Measurements from ENCODE around the gene TRIAP1.

The TRIAP1 gene

DNA sequence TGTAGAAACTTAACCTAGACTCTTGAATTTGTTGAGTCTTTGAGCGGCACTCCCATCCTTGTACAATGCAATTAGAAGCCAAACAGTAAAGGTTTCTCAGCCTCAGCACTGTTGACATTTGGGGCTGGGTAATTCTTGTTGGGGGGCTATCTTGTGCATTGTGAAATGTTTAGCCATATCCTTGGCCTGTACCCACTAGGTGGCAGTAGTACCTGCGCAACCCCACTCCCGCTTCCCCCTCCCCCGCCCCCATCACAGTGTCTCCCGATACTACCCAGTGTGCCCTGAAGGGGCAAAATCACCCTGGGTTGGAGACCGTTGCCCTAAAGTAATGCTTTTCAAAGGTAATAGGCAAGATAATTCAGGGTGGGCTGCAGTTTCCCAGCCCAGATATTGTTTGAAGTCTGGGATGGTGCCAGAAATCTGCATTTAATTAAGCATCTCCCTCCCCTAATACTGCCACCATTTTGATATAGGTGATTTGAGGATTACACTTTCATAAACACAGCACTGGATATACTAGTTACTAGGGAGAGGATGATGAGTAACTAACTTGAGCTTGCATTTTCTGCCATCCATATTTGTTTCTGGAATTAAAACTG is 6.4 kb downstream of the TRIAP1 start:
- H3K36me3 Mint-ChIP-seq (ENCODE audit: low read depth): peaks cover 29% of the 10 kb centered on the region
- H3K27me3 Mint-ChIP-seq (ENCODE audit: low read depth): no peaks in the 10 kb centered on the region
- no peaks in the 10 kb centered on the region for H3K9me3 Mint-ChIP-seq
- H3K4me1 Mint-ChIP-seq: peaks cover 17% of the 10 kb centered on the region
- peak overlapping the region; percentile 70 to 82 (median 77) for H3K4me3 Mint-ChIP-seq
- TF ChIP-seq, protein P1, sequence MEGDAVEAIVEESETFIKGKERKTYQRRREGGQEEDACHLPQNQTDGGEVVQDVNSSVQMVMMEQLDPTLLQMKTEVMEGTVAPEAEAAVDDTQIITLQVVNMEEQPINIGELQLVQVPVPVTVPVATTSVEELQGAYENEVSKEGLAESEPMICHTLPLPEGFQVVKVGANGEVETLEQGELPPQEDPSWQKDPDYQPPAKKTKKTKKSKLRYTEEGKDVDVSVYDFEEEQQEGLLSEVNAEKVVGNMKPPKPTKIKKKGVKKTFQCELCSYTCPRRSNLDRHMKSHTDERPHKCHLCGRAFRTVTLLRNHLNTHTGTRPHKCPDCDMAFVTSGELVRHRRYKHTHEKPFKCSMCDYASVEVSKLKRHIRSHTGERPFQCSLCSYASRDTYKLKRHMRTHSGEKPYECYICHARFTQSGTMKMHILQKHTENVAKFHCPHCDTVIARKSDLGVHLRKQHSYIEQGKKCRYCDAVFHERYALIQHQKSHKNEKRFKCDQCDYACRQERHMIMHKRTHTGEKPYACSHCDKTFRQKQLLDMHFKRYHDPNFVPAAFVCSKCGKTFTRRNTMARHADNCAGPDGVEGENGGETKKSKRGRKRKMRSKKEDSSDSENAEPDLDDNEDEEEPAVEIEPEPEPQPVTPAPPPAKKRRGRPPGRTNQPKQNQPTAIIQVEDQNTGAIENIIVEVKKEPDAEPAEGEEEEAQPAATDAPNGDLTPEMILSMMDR (IDR thresholded peaks at IDR 0.05; ENCODE audit: unreplicated experiment in 3 of 3): peak; percentile 60 to 70 (median 64)
- no peak overlapping the region for H3K27ac Mint-ChIP-seq

GRCh38 chr12:120438495-120439198 is 7.5 kb downstream of the TRIAP1 start:
- peak overlapping the region; percentile 94 to 99 (median 97) for H3K4me3 Mint-ChIP-seq
- TF ChIP-seq, protein P1 (IDR thresholded peaks at IDR 0.05; ENCODE audit: unreplicated experiment in 3 of 3): no peak
- H3K27ac Mint-ChIP-seq: peak overlapping the region in 2 of 3 experiments; percentile 67 to 73
- H3K36me3 Mint-ChIP-seq (ENCODE audit: low read depth): peaks cover 23% of the 10 kb centered on the region
- H3K4me1 Mint-ChIP-seq: peaks cover 17% of the 10 kb centered on the region
- H3K9me3 Mint-ChIP-seq: no peaks in the 10 kb centered on the region
- H3K27me3 Mint-ChIP-seq (ENCODE audit: low read depth): no peaks in the 10 kb centered on the region

DNA sequence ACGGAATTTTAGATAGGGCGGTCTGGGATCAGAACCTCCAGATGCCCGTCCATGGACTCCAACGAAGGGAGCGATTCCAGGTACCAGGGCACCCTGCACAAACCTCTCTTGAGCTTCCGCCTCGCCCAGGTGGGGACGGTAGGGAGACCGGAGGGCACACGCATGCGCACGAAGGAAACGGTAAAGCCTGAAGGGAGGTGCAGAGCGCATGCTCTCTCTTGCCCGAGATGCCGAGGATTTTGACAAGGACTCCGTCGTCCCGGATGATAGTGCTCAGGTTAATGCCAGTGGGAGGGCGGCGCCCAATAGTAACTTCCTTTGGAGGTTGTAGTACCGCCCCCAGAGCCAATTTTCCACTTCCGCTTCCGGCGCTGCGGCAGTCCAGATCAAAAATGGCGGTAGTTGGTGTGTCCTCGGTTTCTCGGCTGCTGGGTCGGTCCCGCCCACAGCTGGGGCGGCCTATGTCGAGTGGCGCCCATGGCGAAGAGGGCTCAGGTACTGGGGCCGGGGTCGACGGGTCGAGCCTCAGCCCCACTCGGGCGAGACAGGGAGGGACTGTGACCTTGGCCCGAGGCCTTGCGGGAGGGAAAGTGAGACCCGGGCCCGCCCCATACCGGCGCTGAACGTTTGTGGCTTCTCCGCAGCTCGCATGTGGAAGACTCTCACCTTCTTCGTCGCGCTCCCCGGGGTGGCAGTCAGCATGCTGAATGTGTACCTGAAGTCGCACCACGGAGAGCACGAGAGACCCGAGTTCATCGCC is 8.3 kb downstream of the TRIAP1 start, which contains the start of gene COX6A1:
COX6A1 (plus strand) TSS at position 379 of the 760 bp plus-strand sequence; CDS start at position 393, 14 bp downstream.
- peaks cover 22% of the 10 kb centered on the region for H3K36me3 Mint-ChIP-seq (ENCODE audit: low read depth)
- H3K4me3 Mint-ChIP-seq: peak within 1 kb of the TSS; percentile 94 to 99 (median 97)
- H3K27ac Mint-ChIP-seq: peak within 1 kb of the TSS; percentile 63 to 73 (median 67)
- peaks cover 17% of the 10 kb centered on the region for H3K4me1 Mint-ChIP-seq
- no peaks in the 10 kb centered on the region for H3K9me3 Mint-ChIP-seq
- TF ChIP-seq, protein P1 (IDR thresholded peaks at IDR 0.05; ENCODE audit: unreplicated experiment in 3 of 3): no peak
- H3K27me3 Mint-ChIP-seq (ENCODE audit: low read depth): no peaks in the 10 kb centered on the region

DNA sequence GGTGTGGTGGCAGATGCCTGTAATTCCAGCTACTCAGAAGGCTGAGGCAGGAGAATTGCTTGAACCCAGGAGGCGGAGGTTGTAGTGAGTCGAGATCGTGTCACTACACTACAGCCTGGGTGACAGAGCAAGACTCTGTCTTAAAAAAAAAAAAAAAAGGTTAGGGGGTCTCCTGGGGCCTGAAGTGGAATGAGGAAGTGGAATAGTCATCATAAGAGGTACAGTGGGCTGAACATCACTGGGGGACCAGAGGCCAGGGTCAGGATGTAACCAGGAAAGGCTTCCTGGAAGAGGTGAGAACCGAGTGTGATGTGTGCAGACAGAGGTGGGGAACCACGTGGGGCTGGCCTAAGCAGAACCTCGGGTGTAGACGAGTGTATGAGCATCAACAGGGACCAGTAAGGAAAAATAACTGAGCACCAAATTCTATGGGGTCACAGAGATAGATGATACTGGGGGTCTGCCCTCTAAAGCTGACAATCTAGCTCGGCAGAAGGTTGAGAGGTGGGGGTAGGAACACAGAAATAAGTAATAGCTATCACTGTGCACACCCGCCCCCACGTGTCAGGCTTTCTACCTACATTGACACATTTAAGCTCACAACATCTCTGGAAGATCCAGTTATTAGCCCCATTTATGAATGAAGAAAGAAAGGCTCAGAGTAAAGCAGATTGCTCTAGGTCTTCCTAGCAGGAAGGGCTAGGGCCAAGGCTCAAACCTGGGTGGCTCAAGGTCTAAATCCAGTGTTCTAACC is 13.2 kb downstream of the TRIAP1 start:
- Mint-ChIP-seq H3K36me3 (ENCODE audit: low read depth) (no peaks in the 10 kb centered on the region), H3K27ac (no peak overlapping the region), H3K4me3 (no peak overlapping the region), H3K4me1 (no peaks in the 10 kb centered on the region), H3K9me3 (no peaks in the 10 kb centered on the region), H3K27me3 (ENCODE audit: low read depth) (peaks cover 4% of the 10 kb centered on the region)
- TF ChIP-seq, protein P1 (IDR thresholded peaks at IDR 0.05; ENCODE audit: unreplicated experiment in 3 of 3): no peak

- H3K9me3 Mint-ChIP-seq: no peaks in the 10 kb centered on the region
- peaks cover 4% of the 10 kb centered on the region for H3K27me3 Mint-ChIP-seq (ENCODE audit: low read depth)
- H3K4me3 Mint-ChIP-seq: no peak overlapping the region
- H3K36me3 Mint-ChIP-seq (ENCODE audit: low read depth): no peaks in the 10 kb centered on the region
- TF ChIP-seq, protein P1 (IDR thresholded peaks at IDR 0.05; ENCODE audit: unreplicated experiment in 3 of 3): no peak
- H3K4me1 Mint-ChIP-seq: no peaks in the 10 kb centered on the region
- H3K27ac Mint-ChIP-seq: peak overlapping the region in 2 of 3 experiments; percentile 10 to 34
Measured at GRCh38 chr12:120429368-120429767, 16.8 kb downstream of the TRIAP1 start.

Data from nephron (organoid).